GM18498 (cell line): ENCODE data around the gene TIMP1.

Experiments
- ATAC-seq: cut with Tn5 transposase; IDR thresholded peaks from one replicate; pipeline ENCODE4 v1.9.1; 2021; ENCODE audit warnings: mild to moderate bottlenecking, moderate library complexity; ENCODE audit not compliant: unreplicated experiment

TIMP1 gene

GRCh38 chrX:47581731-47582647 is at the start of gene TIMP1:
TIMP1 (plus strand) TSS chrX:47582436; CDS start chrX:47583416, 980 bp downstream.
- peak; percentile 89 for ATAC-seq

- no peak for ATAC-seq
Measured at GRCh38 chrX:47539860-47540259, 42.4 kb upstream of the TIMP1 start.

GRCh38 chrX:47540754-47541538 is 41.3 kb upstream of the TIMP1 start:
- ATAC-seq = no peak

- ATAC-seq = no peak
Measured at GRCh38 chrX:47543496-47543895, 38.7 kb upstream of the TIMP1 start.

- peak; percentile 89 for ATAC-seq
Measured at GRCh38 chrX:47556045-47556623, 26.1 kb upstream of the TIMP1 start.

DNA sequence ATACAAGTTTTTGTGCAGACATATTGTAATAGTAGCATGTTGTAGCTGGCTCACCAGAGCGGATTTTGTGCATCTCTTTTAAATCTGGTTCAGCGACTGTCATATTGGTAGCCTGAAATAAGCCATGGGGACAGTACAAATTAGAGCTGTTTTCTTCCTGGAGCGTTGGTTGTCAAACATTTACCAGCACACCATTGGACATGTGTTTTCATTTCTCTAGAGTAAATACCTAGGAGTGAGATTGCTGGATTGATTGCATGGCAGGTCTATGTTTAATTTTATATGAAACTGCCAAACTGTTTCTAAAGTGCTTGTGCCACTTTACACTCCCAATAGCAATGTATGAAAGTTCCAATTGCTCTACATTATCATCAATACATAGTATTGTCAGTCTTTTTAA is 23.8 kb upstream of the TIMP1 start:
- ATAC-seq = no peak

DNA sequence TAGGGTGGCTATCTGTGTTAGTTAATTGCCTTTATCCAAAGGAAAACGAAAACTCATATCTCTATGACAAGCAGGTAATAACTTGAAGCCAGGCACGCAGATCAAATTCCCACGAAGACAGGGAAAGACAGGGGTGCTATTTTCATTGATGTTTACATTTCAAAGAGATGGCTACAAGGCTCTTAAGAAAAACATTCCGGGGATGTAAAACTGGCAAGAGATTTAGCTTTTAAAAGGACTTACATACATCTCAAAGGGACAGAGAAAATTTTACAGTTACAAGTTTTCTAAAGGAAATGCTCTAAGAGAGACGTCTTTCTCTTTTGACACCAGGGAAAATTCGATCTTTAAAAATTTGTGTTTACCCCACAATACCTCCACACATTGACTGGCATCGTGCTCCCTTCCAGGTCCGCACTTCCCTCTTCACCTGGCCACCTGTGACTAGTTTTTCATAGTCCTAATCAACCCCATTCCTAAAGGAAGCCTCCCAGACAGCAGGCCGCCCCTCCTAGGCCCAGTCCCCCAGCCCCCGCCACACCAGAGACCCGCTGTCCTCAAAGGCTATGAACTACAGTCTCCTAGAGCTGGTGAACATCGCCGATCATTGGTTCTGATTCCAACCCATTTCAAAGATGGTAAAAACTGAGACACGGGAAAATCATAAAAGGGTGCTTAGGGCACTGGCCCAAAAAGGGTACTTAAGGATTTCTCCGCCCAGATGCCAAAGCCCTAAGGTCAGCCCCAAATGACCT is 21.9 kb upstream of the TIMP1 start:
- no peak for ATAC-seq

DNA sequence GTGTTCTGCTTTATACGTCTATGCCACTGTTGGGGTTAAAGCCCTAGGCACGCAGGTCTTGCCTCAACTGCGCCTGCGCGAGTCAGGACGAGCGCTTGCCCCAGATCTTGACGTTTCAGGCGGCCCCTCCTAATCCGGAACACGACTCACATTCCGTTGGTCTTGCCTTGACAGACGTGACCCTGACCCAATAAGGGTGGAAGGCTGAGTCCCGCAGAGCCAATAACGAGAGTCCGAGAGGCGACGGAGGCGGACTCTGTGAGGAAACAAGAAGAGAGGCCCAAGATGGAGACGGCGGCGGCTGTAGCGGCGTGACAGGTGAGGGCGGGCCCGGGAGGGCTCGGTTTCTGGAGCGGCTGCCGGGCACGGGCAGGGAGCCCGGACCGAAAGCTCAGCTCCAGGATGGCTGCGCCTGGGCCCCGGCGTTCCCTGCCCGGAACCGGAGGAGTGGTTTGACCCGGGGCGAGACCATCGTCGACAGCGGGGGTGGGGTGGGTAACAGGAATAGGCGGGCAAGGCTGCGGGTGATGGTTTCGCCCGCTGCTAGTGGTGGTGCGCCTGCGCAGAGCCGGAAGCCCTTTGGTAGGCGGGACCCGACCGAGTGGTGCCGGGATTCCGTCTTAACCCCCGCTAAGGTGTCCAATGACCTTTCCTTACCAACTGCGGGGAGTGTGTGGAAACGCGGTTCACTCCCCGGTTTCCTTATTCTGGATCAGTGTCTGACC is 21.1 kb upstream of the TIMP1 start, which contains the start of gene ARAF:
Gene ARAF (plus strand): TSS at position 272 of the 725 bp plus-strand sequence. CDS start 1,763 bp downstream, outside the sequence.
- ATAC-seq = peak; percentile 92

DNA sequence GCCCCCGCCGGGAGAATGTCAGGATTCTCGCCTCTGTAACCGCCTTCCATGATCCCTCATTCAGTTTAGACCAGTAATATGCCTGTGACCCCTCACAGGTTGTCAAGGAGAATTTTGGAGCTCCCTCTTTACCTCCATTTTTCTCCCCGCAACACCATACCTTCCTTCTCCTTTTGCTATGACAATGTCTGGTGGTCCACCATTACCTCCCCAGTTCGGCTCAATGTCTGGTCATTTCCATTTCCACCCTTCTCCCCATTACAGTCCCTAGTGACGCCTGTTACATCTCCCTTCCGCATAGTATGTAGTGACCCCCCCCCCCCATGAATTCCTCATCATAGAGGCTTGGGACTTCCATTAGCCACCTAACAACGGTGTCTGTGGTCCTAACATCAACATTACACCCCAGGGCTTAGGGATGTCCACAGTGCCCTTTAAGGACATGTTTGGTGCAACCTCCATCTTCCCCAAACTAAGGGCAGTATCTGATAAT is 20.5 kb upstream of the TIMP1 start:
- no peak for ATAC-seq

DNA sequence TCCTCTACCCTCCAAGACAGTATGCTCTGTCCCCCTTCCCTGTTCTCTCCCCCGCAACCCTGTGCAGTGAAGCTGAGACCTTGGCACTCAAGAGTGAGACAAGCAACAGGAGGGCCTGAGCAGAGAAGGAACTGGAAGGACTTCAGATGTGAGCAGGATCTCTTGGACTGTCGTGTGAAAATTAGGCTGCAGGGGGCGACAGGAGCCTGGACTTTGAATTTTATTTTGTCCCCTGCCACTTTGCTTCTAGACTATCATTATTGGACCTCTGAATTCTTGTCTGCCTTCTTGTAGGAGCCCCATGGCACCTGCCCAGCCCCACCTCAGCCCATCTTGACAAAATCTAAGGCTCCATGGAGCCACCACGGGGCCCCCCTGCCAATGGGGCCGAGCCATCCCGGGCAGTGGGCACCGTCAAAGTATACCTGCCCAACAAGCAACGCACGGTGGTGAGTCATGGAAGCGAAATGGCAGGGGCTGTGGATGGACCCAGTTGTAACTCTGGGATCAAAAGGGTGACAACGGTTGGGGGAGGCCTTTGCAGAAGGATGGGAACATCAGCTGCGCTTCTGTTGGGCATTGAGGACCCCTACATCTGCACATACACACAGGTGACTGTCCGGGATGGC is 19.5 kb upstream of the TIMP1 start:
- ATAC-seq = no peak

DNA sequence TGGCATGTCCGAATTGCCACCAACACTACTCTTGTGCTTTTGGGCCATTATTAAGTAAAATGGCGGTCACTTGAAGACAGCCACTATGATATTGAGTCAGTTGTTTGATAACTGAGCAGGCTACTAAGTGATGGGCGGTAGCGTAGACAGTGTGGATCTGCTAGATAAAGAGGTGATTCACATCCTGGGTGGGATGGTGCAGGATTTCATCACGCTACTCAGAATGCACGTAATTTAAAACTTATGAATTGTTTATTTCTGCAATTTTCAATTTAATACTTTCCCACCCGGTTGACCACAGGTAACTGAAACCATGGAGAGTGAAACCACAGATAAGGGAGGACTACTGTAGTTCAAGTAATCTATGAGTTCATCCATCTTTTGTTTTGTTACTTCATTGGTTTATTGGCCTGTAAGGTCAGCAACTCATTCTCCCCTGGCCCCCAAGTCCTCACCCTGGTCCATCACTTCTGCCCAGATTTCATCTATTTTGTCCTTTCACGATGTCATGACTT is 18.4 kb upstream of the TIMP1 start:
- no peak for ATAC-seq

DNA sequence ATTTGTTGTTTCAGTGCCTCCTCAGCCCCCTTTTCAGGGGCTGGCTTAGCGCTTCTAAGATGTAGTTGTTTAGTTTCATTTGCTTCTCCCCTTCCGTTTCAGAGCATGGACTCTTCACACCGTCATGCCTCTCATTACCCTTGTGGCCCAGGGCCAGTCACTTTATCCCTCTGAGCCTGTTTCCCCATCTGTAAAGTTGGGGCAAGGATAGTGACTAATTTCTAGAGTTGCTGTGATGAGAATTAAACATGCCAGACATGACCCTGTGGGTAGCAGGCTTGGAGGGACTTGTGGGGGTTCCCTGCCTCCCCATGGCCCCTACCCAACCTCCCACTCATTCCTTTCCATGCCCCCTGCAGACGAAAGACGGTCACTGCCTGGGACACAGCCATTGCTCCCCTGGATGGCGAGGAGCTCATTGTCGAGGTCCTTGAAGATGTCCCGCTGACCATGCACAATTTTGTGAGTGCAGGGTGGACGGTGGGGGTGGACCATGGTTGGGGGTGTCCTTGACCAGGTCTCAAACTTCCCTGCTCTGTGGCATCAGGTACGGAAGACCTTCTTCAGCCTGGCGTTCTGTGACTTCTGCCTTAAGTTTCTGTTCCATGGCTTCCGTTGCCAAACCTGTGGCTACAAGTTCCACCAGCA is 17.7 kb upstream of the TIMP1 start:
- no peak for ATAC-seq

DNA sequence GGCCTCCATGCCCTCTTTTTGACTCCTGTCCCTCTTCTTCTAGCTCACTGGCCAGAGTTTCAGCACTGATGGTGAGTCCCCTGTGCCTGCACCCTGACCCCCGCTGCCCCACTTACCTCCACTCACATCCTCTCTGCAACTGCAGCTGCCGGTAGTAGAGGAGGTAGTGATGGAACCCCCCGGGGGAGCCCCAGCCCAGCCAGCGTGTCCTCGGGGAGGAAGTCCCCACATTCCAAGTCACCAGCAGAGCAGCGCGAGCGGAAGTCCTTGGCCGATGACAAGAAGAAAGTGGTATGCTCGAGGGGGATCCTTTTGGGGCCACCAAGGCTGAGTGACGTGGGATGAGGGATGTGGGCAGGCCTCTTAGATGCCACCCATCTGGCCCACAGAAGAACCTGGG is 15.4 kb upstream of the TIMP1 start:
- no peak for ATAC-seq

- ATAC-seq = no peak
Measured at GRCh38 chrX:47568656-47569295, 13.5 kb upstream of the TIMP1 start.

DNA sequence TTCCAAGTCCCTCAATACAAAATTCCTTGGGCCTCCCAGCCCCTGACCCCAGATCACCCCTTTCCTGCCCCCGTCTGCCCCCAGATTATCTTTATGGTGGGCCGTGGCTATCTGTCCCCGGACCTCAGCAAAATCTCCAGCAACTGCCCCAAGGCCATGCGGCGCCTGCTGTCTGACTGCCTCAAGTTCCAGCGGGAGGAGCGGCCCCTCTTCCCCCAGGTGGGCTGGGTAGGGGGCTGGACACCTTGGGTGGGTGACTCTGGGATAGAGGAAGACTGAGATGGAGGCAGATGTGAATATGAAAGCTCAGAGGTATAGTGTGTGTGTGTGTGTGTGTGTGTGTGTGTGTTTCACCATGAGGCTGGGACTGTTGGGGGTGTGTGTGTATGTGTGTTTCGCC is 11.4 kb upstream of the TIMP1 start:
- no peak for ATAC-seq

DNA sequence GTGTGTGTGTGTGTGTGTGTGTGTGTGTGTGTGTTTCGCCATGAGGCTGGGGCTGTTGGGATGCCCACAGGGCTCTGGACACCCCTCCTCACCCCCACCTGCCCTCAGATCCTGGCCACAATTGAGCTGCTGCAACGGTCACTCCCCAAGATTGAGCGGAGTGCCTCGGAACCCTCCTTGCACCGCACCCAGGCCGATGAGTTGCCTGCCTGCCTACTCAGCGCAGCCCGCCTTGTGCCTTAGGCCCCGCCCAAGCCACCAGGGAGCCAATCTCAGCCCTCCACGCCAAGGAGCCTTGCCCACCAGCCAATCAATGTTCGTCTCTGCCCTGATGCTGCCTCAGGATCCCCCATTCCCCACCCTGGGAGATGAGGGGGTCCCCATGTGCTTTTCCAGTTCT is 11.0 kb upstream of the TIMP1 start:
- no peak for ATAC-seq

DNA sequence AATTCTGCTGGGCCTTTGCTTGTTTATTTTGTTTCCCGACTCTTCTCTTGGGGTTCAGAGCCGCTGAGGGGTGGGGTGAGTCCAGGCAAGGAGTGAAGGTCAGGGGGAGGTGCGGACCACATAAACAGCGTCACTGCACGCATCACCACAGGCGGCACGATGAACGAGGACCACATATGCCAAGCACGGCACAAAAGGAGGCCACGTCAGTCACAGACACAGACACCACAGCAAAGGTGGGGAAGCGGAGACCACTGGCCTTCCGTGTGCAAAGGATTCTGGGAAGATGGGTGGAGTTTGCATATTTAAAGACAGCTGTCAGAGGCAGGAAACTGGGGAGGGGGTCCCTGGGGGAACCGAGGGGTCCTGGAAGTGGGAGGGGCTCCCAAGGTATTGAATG is 10.3 kb upstream of the TIMP1 start:
- no peak for ATAC-seq

- no peak for ATAC-seq
Measured at GRCh38 chrX:47572773-47573340, 9.4 kb upstream of the TIMP1 start.
